PC-9 (cell line): ENCODE measurements around the gene MANBA. TPM values are rescaled to one million over a fixed set of nuclear protein-coding genes. Genes with fewer than 3 reads are reported as not detected.
A peak's percentile ranks its signal among the peaks of the same experiment; 100 is the strongest.

Experiments
- BruUV-seq: library from RNA; stranded (reverse); fragments of 400-500 nt; replicated peaks from 2 replicates; lab custom pipeline; 2021; lab: Mats Ljungman, UMichigan
- CTCF ChIA-PET: fragments of 300-600 bp; sonication (Branson Sonifier 250); formaldehyde crosslinking; loops from one replicate; lab custom pipeline; 2022; ENCODE audit warnings: antibody characterized with exemption; lab: Charles Lee
- POLR2A ChIA-PET: fragments of 300-600 bp; sonication (Branson Sonifier 250); formaldehyde crosslinking; loops from one replicate; lab custom pipeline; 2022; ENCODE audit warnings: antibody characterized with exemption; ENCODE audit not compliant: unreplicated experiment; lab: Charles Lee
- DNase-seq, 2 experiments: peaks; one replicate each; pipeline versions ENCODE4 v3.0.0 to v3.0.0-alpha.2; 2015 to 2022; ENCODE audit warnings: mixed read lengths in 1 of 2
- H2AFZ ChIP-seq: fragments of 200-600 bp; sonication (generic); 2 replicates; pipeline ENCODE4 v1.8.1; 2017; ENCODE audit warnings: antibody characterized with exemption
- H3F3A ChIP-seq: fragments of 200-600 bp; sonication (generic); 2 replicates; pipeline ENCODE4 v1.8.1; 2017; ENCODE audit warnings: antibody characterized with exemption, mild to moderate bottlenecking, low read depth; ENCODE audit not compliant: insufficient read depth
- H3K27ac ChIP-seq: fragments of 200-600 bp; sonication (generic); 2 replicates; pipeline ENCODE4 v1.6.1; 2016; ENCODE audit warnings: mixed run types
- H3K27me3 ChIP-seq: fragments of 200-600 bp; sonication (generic); 2 replicates; pipeline ENCODE4 v1.6.1; 2016; ENCODE audit warnings: low read depth, mixed run types; ENCODE audit not compliant: insufficient read depth
- H3K36me3 ChIP-seq: fragments of 200-600 bp; sonication (generic); 2 replicates; pipeline ENCODE4 v1.6.1; 2016; ENCODE audit warnings: low read depth, mixed run types
- H3K4me1 ChIP-seq: fragments of 200-600 bp; sonication (generic); replicated peaks from 2 replicates; pipeline ENCODE4 v1.6.1; 2016; ENCODE audit warnings: mixed run types; ENCODE audit not compliant: insufficient read depth
- H3K4me2 ChIP-seq: fragments of 200-600 bp; sonication (generic); 2 replicates; pipeline ENCODE4 v1.6.1; 2017; ENCODE audit warnings: mixed run types
- H3K4me3 ChIP-seq: fragments of 200-600 bp; sonication (generic); 2 replicates; pipeline ENCODE4 v1.6.1; 2016; ENCODE audit warnings: mixed run types
- H3K79me2 ChIP-seq: fragments of 200-600 bp; sonication (generic); 2 replicates; pipeline ENCODE4 v1.6.1; 2017; ENCODE audit warnings: low read depth, mixed run types
- H3K9me2 ChIP-seq: fragments of 200-600 bp; sonication (generic); 2 replicates; pipeline ENCODE4 v1.8.1; 2017; ENCODE audit warnings: mild to moderate bottlenecking; ENCODE audit not compliant: insufficient read depth
- H3K9me3 ChIP-seq: fragments of 200-600 bp; sonication (generic); 2 replicates; pipeline ENCODE4 v1.8.1; 2016; ENCODE audit warnings: low read depth; ENCODE audit not compliant: insufficient read depth
- H4K20me1 ChIP-seq: fragments of 200-600 bp; sonication (generic); 2 replicates; pipeline ENCODE4 v1.8.1; 2017; ENCODE audit not compliant: insufficient read depth
- EZH2 ChIP-seq: fragments of 200-600 bp; sonication (generic); IDR thresholded peaks from 2 replicates; pipeline ENCODE4 v1.8.0; 2017; ENCODE audit warnings: antibody characterized with exemption, low read depth
- intact Hi-C: fragments of 100-400 bp; cut with micrococcal nuclease; formaldehyde crosslinking; loops from one replicate; pipeline ENCODE4 v1.10.0; 2022; ENCODE audit not compliant: unreplicated experiment
- total RNA-seq: library from RNA; stranded (reverse); gene quantifications from 2 replicates; pipeline ENCODE4 v1.2.3, GENCODE V29; 2021
- TF ChIP-seq, protein P1 (sequence below): fragments of 200-600 bp; sonication (generic); conservative IDR thresholded peaks from 2 replicates; pipeline ENCODE4 v1.6.1; 2017; ENCODE audit warnings: mixed run types, antibody characterized with exemption, mild to moderate bottlenecking, moderate library complexity

The MANBA gene
- total RNA-seq, 1 experiment from 2014 or later = 11.8 TPM

DNA sequence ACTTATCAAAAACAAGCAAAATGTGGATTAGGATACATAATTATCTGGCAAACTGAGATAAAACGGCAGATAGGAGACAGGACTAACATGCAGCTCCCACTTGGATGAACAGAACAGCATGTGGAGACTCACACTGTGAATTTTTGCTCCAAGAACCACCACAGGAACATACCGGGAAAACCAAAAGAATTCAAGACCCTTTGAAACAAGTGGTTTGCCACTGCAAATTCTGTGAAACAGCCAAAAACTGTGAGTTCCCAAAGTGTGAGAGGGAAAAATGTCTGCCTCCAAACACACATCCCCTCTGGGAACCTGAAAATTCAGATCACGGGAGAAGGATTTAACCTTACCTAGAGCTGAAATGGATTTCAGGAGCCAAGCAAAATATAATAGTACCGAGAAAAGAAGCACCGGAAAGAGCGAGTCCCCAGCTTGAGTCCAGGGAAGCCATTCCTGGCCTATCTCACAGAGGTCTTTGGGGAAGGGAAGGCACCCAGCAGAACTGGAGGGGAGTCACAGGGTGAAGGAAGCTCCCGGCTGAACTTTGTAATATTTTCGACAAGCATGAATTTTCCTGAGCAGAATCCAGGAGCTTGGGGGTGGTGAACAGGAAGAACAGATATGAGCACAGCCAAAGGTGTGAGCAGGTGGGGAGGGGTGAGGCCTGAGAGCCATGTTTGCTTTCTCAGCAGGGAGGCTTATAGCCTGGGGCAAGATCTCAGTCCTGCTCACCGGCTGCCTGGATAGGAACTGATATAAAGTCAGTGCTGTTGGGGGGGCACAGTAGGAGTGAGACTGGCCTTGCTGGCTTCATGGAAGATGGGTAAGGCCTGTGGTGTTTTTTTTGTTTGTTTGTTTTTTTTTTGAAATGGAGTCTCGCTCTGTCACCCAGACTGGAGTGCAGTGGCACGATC, 23.9 kb downstream of the MANBA start:
- H3K27ac ChIP-seq = peak overlapping the region; percentile 77
- ChIA-PET POLR2A (interaction anchor here (0.6 to 0.7 kb wide), 3 partner anchors 85 to 340 kb away, joined by 3 to 12 read pairs (median 6); partner anchors contain the start of gene SLC9B2), CTCF (no interaction called here)
- peaks cover 27% of the 10 kb centered on the region for H3K4me1 ChIP-seq
- H3K27me3 ChIP-seq = no peaks in the 10 kb centered on the region
- peaks cover 32% of the 10 kb centered on the region for H3K79me2 ChIP-seq
- peak overlapping the region; percentile 80 for H2AFZ ChIP-seq
- no peaks in the 10 kb centered on the region for H3K36me3 ChIP-seq
- TF ChIP-seq EZH2 = no peak
- TF ChIP-seq, protein P1, sequence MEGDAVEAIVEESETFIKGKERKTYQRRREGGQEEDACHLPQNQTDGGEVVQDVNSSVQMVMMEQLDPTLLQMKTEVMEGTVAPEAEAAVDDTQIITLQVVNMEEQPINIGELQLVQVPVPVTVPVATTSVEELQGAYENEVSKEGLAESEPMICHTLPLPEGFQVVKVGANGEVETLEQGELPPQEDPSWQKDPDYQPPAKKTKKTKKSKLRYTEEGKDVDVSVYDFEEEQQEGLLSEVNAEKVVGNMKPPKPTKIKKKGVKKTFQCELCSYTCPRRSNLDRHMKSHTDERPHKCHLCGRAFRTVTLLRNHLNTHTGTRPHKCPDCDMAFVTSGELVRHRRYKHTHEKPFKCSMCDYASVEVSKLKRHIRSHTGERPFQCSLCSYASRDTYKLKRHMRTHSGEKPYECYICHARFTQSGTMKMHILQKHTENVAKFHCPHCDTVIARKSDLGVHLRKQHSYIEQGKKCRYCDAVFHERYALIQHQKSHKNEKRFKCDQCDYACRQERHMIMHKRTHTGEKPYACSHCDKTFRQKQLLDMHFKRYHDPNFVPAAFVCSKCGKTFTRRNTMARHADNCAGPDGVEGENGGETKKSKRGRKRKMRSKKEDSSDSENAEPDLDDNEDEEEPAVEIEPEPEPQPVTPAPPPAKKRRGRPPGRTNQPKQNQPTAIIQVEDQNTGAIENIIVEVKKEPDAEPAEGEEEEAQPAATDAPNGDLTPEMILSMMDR = no peak
- BruUV-seq = no TSS peak
- no peaks in the 10 kb centered on the region for H3K9me2 ChIP-seq
- no peaks in the 10 kb centered on the region for H3K9me3 ChIP-seq
- peak overlapping the region; percentile 77 for H3K4me2 ChIP-seq
- peak; percentile 78 to 86 for DNase-seq
- intact Hi-C loops = no loop called here
- H3K4me3 ChIP-seq = peak overlapping the region; percentile 45; the same call in 1 of the 2 replicates
- no peaks in the 10 kb centered on the region for H4K20me1 ChIP-seq
- peaks cover 5% of the 10 kb centered on the region; the same call in 1 of the 2 replicates for H3F3A ChIP-seq

GRCh38 chr4:102735582-102735981, 25.2 kb downstream of the MANBA start:
- Histone ChIP-seq H3K9me2 (no peaks in the 10 kb centered on the region), H3K4me2 (peak overlapping the region; percentile 77; the same call in 1 of the 2 replicates), H3F3A (peaks cover 5% of the 10 kb centered on the region; the same call in 1 of the 2 replicates), H2AFZ (no peak overlapping the region), H3K36me3 (no peaks in the 10 kb centered on the region), H3K4me1 (peaks cover 27% of the 10 kb centered on the region), H3K4me3 (no peak overlapping the region), H3K9me3 (no peaks in the 10 kb centered on the region), H3K27me3 (no peaks in the 10 kb centered on the region), H4K20me1 (no peaks in the 10 kb centered on the region), H3K79me2 (peaks cover 32% of the 10 kb centered on the region), H3K27ac (0 out of 2 replicates have a peak overlapping the region, but pooled peaks have one; percentile 19)
- no peak for DNase-seq
- intact Hi-C loops = no loop called here
- ChIA-PET CTCF (no interaction called here), POLR2A (no interaction called here)
- TF ChIP-seq, protein P1 = no peak
- TF ChIP-seq EZH2 = no peak
- BruUV-seq = no TSS peak

DNA sequence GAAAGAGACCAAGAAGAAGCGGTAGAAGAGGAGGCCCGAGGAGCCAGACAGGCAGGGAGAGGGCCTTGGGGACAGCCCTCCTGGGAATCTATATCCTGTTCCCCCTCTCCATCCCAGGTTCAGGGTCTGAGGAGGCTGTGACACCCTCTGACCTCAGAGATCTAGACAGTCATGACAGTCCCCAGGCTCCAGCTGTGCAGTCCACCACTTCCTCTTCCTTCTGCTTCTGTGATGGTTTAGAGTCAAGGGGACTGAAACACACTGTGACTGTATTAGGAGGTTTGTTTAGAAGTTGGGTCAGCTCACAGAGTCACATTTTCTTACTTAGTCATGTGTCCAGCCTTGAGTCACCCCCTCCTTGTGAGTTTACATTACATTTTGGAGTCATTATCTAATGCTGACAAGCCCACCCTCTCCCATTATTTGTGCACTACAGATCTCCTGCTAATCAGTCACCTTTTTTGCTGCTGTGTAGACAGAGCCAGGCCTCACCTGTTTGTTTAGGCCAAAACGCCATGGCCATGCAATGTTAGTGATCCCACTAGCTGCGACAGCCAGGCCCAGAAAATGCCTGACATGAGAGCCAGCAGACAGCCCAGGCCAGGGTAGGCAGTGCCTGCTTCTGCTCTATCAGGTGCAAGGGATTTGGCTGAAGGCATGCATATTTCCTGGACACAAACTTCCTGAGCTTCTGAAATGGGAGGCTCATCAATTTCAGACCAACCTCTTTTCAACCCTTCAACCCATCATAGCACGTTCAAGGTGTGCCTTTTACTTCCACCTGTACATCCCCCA, 26.0 kb downstream of the MANBA start:
- Histone ChIP-seq H3K36me3 (no peaks in the 10 kb centered on the region), H3F3A (peaks cover 5% of the 10 kb centered on the region; the same call in 1 of the 2 replicates), H3K9me2 (no peaks in the 10 kb centered on the region), H3K27ac (peak overlapping the region; percentile 16; the same call in 1 of the 2 replicates), H3K9me3 (no peaks in the 10 kb centered on the region), H3K4me1 (peaks cover 27% of the 10 kb centered on the region), H3K4me2 (peak overlapping the region; percentile 26; the same call in 1 of the 2 replicates), H3K79me2 (peaks cover 32% of the 10 kb centered on the region), H2AFZ (no peak overlapping the region), H3K27me3 (no peaks in the 10 kb centered on the region), H3K4me3 (no peak overlapping the region), H4K20me1 (no peaks in the 10 kb centered on the region)
- TF ChIP-seq, protein P1 = no peak
- TF ChIP-seq EZH2 = no peak
- ChIA-PET POLR2A (no interaction called here), CTCF (no interaction called here)
- intact Hi-C loops = no loop called here
- no peak for DNase-seq
- BruUV-seq = no TSS peak
